Astrocyte (in vitro differentiated cells and primary cell): ENCODE data around the gene PLK1. TPM values are rescaled to one million over a fixed set of nuclear protein-coding genes. Genes with fewer than 3 reads are reported as not detected.
"Not testable (repeated sequence)": the region's sequence is repeated elsewhere in the genome, so short reads cannot be mapped to it uniquely, and the experiment has no call there.

Source experiments
- DNase-seq: peaks from one replicate; pipeline ENCODE4 v3.0.0-alpha.2; 2010; ENCODE audit warnings: low read depth
- FAIRE-seq: peaks from 2 replicates; lab custom pipeline; 2011; peaks lifted over from hg19 to GRCh38; lab: Jason Lieb, UNC
- H2AFZ ChIP-seq: 2 replicates; pipeline ENCODE4 v1.6.0; 2012; ENCODE audit warnings: low read depth, low read length, inconsistent platforms
- H3K27ac ChIP-seq: 2 replicates; pipeline ENCODE4 v1.5.1; 2011; ENCODE audit warnings: low read depth, low read length, inconsistent platforms
- H3K27me3 ChIP-seq: 2 replicates; pipeline ENCODE4 v1.6.0; 2011; ENCODE audit warnings: low read length, inconsistent platforms; ENCODE audit not compliant: insufficient read depth
- H3K36me3 ChIP-seq: 2 replicates; pipeline ENCODE4 v1.5.1; 2011; ENCODE audit warnings: low read length, inconsistent platforms; ENCODE audit not compliant: insufficient read depth
- H3K4me1 ChIP-seq: 2 replicates; pipeline ENCODE4 v1.5.1; 2011; ENCODE audit warnings: low read length, inconsistent platforms; ENCODE audit not compliant: insufficient read depth
- H3K4me2 ChIP-seq: 2 replicates; pipeline ENCODE4 v1.6.0; 2012; ENCODE audit warnings: low read length, inconsistent platforms
- H3K4me3 ChIP-seq: 2 replicates; pipeline ENCODE4 v1.5.1; 2011; ENCODE audit warnings: low read depth, mild to moderate bottlenecking, low read length, inconsistent platforms; ENCODE audit not compliant: insufficient read depth
- H3K79me2 ChIP-seq: 2 replicates; pipeline ENCODE4 v1.6.0; 2012; ENCODE audit warnings: mild to moderate bottlenecking, low read length, inconsistent platforms; ENCODE audit not compliant: insufficient read depth
- H3K9ac ChIP-seq: 2 replicates; pipeline ENCODE4 v1.6.0; 2012; ENCODE audit warnings: mild to moderate bottlenecking, low read length, inconsistent platforms
- H3K9me3 ChIP-seq: 2 replicates; pipeline ENCODE4 v1.5.1; 2012; ENCODE audit warnings: low read depth, mild to moderate bottlenecking, low read length, inconsistent platforms; ENCODE audit not compliant: insufficient read depth
- H4K20me1 ChIP-seq: 2 replicates; pipeline ENCODE4 v1.6.0; 2012; ENCODE audit warnings: low read length, inconsistent platforms; ENCODE audit not compliant: insufficient read depth
- H3K27ac Mint-ChIP-seq: one replicate; pipeline ENCODE4 v1.8.0; 2021; ENCODE audit warnings: mild to moderate bottlenecking, mixed read lengths; ENCODE audit not compliant: unreplicated experiment
- H3K27me3 Mint-ChIP-seq: one replicate; pipeline ENCODE4 v1.8.0; 2021; ENCODE audit warnings: low read depth, mixed read lengths; ENCODE audit not compliant: unreplicated experiment
- H3K36me3 Mint-ChIP-seq: one replicate; pipeline ENCODE4 v1.8.0; 2021; ENCODE audit warnings: low read depth, mixed read lengths; ENCODE audit not compliant: unreplicated experiment
- H3K4me1 Mint-ChIP-seq: one replicate; pipeline ENCODE4 v1.8.0; 2021; ENCODE audit warnings: low read depth, mixed read lengths; ENCODE audit not compliant: unreplicated experiment
- H3K4me3 Mint-ChIP-seq: one replicate; pipeline ENCODE4 v1.8.0; 2021; ENCODE audit warnings: mild to moderate bottlenecking, moderate library complexity, mixed read lengths; ENCODE audit not compliant: unreplicated experiment
- H3K9me3 Mint-ChIP-seq: one replicate; pipeline ENCODE4 v1.8.0; 2021; ENCODE audit warnings: mild to moderate bottlenecking, mixed read lengths; ENCODE audit not compliant: unreplicated experiment
- CTCF ChIP-seq: IDR thresholded peaks from 2 replicates; pipeline ENCODE4 v1.5.1; 2011; ENCODE audit warnings: low read depth, mild to moderate bottlenecking, inconsistent platforms, low read length, moderate library complexity; ENCODE audit not compliant: insufficient read depth
- EZH2 ChIP-seq: IDR thresholded peaks from 2 replicates; pipeline ENCODE4 v1.6.1; 2012; ENCODE audit warnings: mild to moderate bottlenecking, low read length, inconsistent platforms; ENCODE audit not compliant: insufficient read depth
- total RNA-seq: library from RNA; stranded (reverse); gene quantifications from 2 replicates; pipeline ENCODE4 v1.2.1, GENCODE V29; 2021

PLK1 gene
- total RNA-seq, 1 donor from 2014 or later = 10.5 TPM

DNA sequence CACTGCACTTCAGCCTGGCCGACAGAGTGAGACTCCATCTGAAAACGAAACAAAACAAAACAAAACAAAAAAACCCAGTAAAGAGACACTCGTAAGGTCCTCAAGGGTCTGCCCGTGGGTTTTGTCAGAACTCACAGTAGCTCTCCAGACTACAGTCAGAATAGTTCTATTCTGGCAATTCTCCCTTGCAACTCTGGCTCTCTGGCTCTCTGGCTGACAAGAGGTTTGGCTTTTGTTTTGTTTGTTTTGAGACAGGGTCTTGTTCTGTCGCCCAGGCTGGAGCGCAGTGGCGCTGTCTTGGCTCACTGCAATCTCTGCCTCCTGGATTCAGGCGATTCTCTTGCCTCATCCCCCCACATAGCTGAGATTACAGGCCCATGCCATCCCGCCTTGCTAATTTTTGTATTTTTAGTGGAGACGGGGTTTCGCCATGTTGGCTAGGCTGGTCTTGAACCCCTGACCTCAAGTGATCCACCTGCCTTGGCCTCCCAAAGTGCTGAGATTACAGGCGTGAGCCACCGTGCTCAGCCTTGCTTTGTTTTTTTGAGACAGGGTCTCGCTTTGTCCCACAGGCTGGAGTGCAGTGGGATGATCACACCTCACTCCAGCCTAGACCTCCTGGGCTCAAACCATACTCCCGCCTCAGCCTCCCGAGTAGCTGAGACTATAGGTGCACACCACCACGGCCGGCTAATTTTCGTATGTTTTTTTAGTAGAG is 55.6 kb downstream of the PLK1 start:
- Mint-ChIP-seq H3K4me1 (no peaks in the 10 kb centered on the region), H3K4me3 (no peak overlapping the region), H3K27me3 (peaks cover 15% of the 10 kb centered on the region), H3K36me3 (no peaks in the 10 kb centered on the region), H3K27ac (no peak overlapping the region), H3K9me3 (no peaks in the 10 kb centered on the region)
- no peak overlapping the region for H3K4me3 ChIP-seq
- TF ChIP-seq CTCF (no peak), EZH2 (no peak)
- no peak for DNase-seq
- H3K4me2 ChIP-seq = no peak overlapping the region
- H3K27ac ChIP-seq = no peak overlapping the region
- no peak for FAIRE-seq
- no peak overlapping the region for H3K9ac ChIP-seq
- H3K4me1 ChIP-seq = no peaks in the 10 kb centered on the region
- no peaks in the 10 kb centered on the region for H3K79me2 ChIP-seq
- H3K36me3 ChIP-seq = no peaks in the 10 kb centered on the region
- no peaks in the 10 kb centered on the region for H4K20me1 ChIP-seq
- no peaks in the 10 kb centered on the region for H3K27me3 ChIP-seq
- H2AFZ ChIP-seq = no peak overlapping the region
- no peaks in the 10 kb centered on the region for H3K9me3 ChIP-seq

GRCh38 chr16:23737423-23738028 is 58.8 kb downstream of the PLK1 start:
- DNase-seq, H3K9me3 ChIP-seq, H3K36me3 ChIP-seq, H3K4me2 ChIP-seq, H3K4me3 Mint-ChIP-seq, H3K4me1 Mint-ChIP-seq, H3K79me2 ChIP-seq, H3K27ac Mint-ChIP-seq, H3K9ac ChIP-seq, FAIRE-seq, H3K9me3 Mint-ChIP-seq, H3K4me3 ChIP-seq, H4K20me1 ChIP-seq, H2AFZ ChIP-seq, H3K4me1 ChIP-seq, H3K36me3 Mint-ChIP-seq, H3K27me3 ChIP-seq, H3K27ac ChIP-seq: not testable (repeated sequence)
- peaks cover 15% of the 10 kb centered on the region for H3K27me3 Mint-ChIP-seq

GRCh38 chr16:23739516-23739915 is 60.8 kb downstream of the PLK1 start:
- Mint-ChIP-seq H3K36me3 (no peaks in the 10 kb centered on the region), H3K4me1 (no peaks in the 10 kb centered on the region), H3K27ac (no peak overlapping the region), H3K4me3 (no peak overlapping the region), H3K9me3 (peaks cover under 1% of the 10 kb centered on the region), H3K27me3 (peaks cover 15% of the 10 kb centered on the region)
- Histone ChIP-seq H3K27me3 (no peaks in the 10 kb centered on the region), H3K79me2 (no peaks in the 10 kb centered on the region), H3K4me3 (no peak overlapping the region), H3K9ac (no peak overlapping the region), H3K4me2 (no peak overlapping the region), H3K27ac (no peak overlapping the region), H3K36me3 (no peaks in the 10 kb centered on the region), H3K9me3 (no peaks in the 10 kb centered on the region), H2AFZ (no peak overlapping the region), H3K4me1 (no peaks in the 10 kb centered on the region), H4K20me1 (no peaks in the 10 kb centered on the region)
- DNase-seq (no peak), FAIRE-seq (no peak)
- no peak for TF ChIP-seq CTCF
- no peak for TF ChIP-seq EZH2

Other genes with a start within 250 kb of the PLK1 start
- 17.9 and 19.8 TPM in 2 replicates for gene COG7, start 225.7 kb upstream of the PLK1 start, total RNA-seq
- gene GGA2, start 168.4 kb upstream of the PLK1 start, total RNA-seq = 74.2 and 84.0 TPM in 2 replicates
- gene EARS2, start 121.5 kb upstream of the PLK1 start, total RNA-seq = 19.4 and 24.4 TPM in 2 replicates
- 144 and 146 TPM in 2 replicates for gene UBFD1, start 121.2 kb upstream of the PLK1 start, total RNA-seq
- gene NDUFAB1, start 82.6 kb upstream of the PLK1 start, total RNA-seq = 92.5 and 93.1 TPM in 2 replicates
- gene PALB2, start 37.6 kb upstream of the PLK1 start, total RNA-seq = 12.2 and 12.8 TPM in 2 replicates
- 110 and 117 TPM in 2 replicates for gene DCTN5, start 37.4 kb upstream of the PLK1 start, total RNA-seq
- not detected in 2 replicates for gene ERN2, start 34.3 kb downstream of the PLK1 start, total RNA-seq
- not detected in 2 replicates for gene CHP2, start 76.1 kb downstream of the PLK1 start, total RNA-seq
- 2.1 and 2.5 TPM in 2 replicates for gene PRKCB, start 157.1 kb downstream of the PLK1 start, total RNA-seq